Measurements from ENCODE around the gene PTK6. TPM values are rescaled to one million over a fixed set of nuclear protein-coding genes. Genes with fewer than 3 reads are reported as not detected.

PTK6 gene
- total and polyA plus RNA-seq, 2 of the 13 experiments (the other 11 are each of a cell fraction or from before 2014, with no cell fraction given) = 0.08 TPM; not detected in 1

DNA sequence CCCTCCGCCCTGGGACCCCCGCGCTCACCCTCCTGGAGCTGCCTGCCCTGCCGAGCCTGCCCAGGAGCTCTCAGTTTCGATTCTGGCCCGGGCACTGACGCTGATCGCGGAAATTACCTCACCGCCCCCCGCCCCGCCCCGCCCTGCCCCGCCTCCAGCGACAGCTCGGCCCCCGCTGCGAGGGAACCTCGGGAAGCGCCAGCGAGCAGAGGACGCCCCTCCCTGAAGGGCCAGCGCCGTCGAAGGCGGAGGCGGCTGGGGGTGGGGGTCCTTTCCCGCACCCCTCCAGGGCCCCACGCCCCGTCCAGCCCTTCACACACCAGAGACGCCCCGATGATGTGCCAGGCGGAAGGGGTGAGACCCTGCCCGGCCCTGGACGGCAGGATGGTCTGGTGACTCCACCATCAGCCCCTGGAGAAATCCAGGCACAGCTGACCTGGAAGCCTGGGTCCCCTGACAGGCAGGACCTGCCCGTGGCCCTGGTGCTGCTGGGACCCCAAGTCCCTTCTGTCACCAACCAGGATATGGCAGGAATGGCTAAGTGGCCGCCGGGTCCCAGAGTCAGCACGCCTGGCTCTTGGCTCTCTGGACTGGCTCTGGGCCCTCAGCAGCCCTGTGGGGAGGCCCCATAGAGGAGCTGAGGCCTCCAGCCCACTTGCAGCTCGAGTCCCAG, 37.1 kb upstream of the PTK6 start, which contains the start of gene HELZ2 (continued):
- TF ChIP-seq DDIT3 (CRISPR knock-in tag; IDR thresholded peaks at IDR 0.05) = no peak
- TF ChIP-seq ZNF354B (CRISPR knock-in tag; IDR thresholded peaks at IDR 0.05) = 0 out of 2 replicates have a peak, but pooled peaks have one; percentile 71
- no peak for TF ChIP-seq ZFP36L2 (CRISPR knock-in tag; IDR thresholded peaks at IDR 0.05)
- no peak for TF ChIP-seq ZNF7 (CRISPR knock-in tag; IDR thresholded peaks at IDR 0.05)
- TF ChIP-seq THAP11 (CRISPR knock-in tag; IDR thresholded peaks at IDR 0.05) = 0 out of 2 replicates have a peak, but pooled peaks have one; percentile 45
- 0 out of 2 replicates have a peak, but pooled peaks have one; percentile 54 for TF ChIP-seq ZNF550 (CRISPR knock-in tag; IDR thresholded peaks at IDR 0.05; ENCODE audit: borderline replicate concordance)
- 0 out of 2 replicates have a peak, but pooled peaks have one; percentile 44 for TF ChIP-seq NFE2 (CRISPR knock-in tag; IDR thresholded peaks at IDR 0.05)
- TF ChIP-seq HNRNPL (IDR thresholded peaks at IDR 0.05; ENCODE audit: low read depth, low read length) = 0 out of 2 replicates have a peak, but pooled peaks have one; percentile 75
- TF ChIP-seq SETDB1 (CRISPR knock-in tag; IDR thresholded peaks at IDR 0.05; ENCODE audit: borderline replicate concordance) = no peak
- TF ChIP-seq ZNF772 (CRISPR knock-in tag; IDR thresholded peaks at IDR 0.05) = peak; percentile 63; the same call in 1 of the 2 replicates
- peak; percentile 35 for TF ChIP-seq YY1 (IDR thresholded peaks at IDR 0.05; ENCODE audit: insufficient read depth, insufficient replicate concordance, low read depth, low read length)
- TF ChIP-seq SOX5 (CRISPR knock-in tag; IDR thresholded peaks at IDR 0.05; ENCODE audit: borderline replicate concordance) = no peak
- TF ChIP-seq PHF5A (CRISPR knock-in tag; IDR thresholded peaks at IDR 0.05; ENCODE audit: low read depth, unreplicated experiment) = no peak
- TF ChIP-seq SRY (CRISPR knock-in tag; IDR thresholded peaks at IDR 0.05) = 0 out of 2 replicates have a peak, but pooled peaks have one; percentile 16
- TF ChIP-seq SAP130 (CRISPR knock-in tag; IDR thresholded peaks at IDR 0.05; ENCODE audit: low read depth) = peak; percentile 65
- TF ChIP-seq ZBTB21 (CRISPR knock-in tag; IDR thresholded peaks at IDR 0.05) = no peak
- TF ChIP-seq PRDM10 (CRISPR knock-in tag; IDR thresholded peaks at IDR 0.05; ENCODE audit: low read depth) = no peak
- TF ChIP-seq HMGXB4 (CRISPR knock-in tag; IDR thresholded peaks at IDR 0.05; ENCODE audit: borderline replicate concordance in 1 of 2, low read depth in 1 of 2) = peak in 1 of 2 experiments; percentile 27; a peak in 2 of 4 replicates
- peak; percentile 77; the same call in 1 of the 2 replicates for TF ChIP-seq ZNF558 (CRISPR knock-in tag; IDR thresholded peaks at IDR 0.05; ENCODE audit: borderline replicate concordance)
- peak; percentile 37 for TF ChIP-seq AGO1 (IDR thresholded peaks at IDR 0.05; ENCODE audit: low read depth, low read length, poor library complexity, severe bottlenecking)
- no peak for TF ChIP-seq GTF3A (CRISPR knock-in tag; conservative IDR thresholded peaks at IDR 0.05)
- peak; percentile 49; the same call in 1 of the 2 replicates for TF ChIP-seq TBX2 (CRISPR knock-in tag; IDR thresholded peaks at IDR 0.05; ENCODE audit: borderline replicate concordance)
- 0 out of 2 replicates have a peak, but pooled peaks have one; percentile 22 for TF ChIP-seq KDM5B (CRISPR knock-in tag; IDR thresholded peaks at IDR 0.05; ENCODE audit: borderline replicate concordance)

Measured in HepG2 (cell line).